DOHH2 (cell line): ENCODE measurements around the gene BTF3.
"Not testable (repeated sequence)": the region's sequence is repeated elsewhere in the genome, so short reads cannot be mapped to it uniquely, and the experiment has no call there.

Experiments
- H3F3A ChIP-seq: fragments of 200-600 bp; sonication (generic), shearing (Covaris generic); 2 replicates; pipeline ENCODE4 v1.6.0; 2016; ENCODE audit warnings: antibody characterized with exemption, mild to moderate bottlenecking; ENCODE audit not compliant: control insufficient read depth, insufficient read depth
- H3K27ac ChIP-seq: fragments of 200-600 bp; sonication (generic); 2 replicates; pipeline ENCODE4 v1.5.1; 2014; ENCODE audit warnings: low read depth, mild to moderate bottlenecking, low read length, moderate library complexity
- H3K27me3 ChIP-seq: fragments of 200-600 bp; sonication (generic); 2 replicates; pipeline ENCODE4 v1.6.1; 2014; ENCODE audit warnings: mild to moderate bottlenecking, low read length, mixed read lengths; ENCODE audit not compliant: control insufficient read depth
- H3K36me3 ChIP-seq: fragments of 200-600 bp; sonication (generic); 2 replicates; pipeline ENCODE4 v1.6.1; 2014; ENCODE audit warnings: mild to moderate bottlenecking, low read length, moderate library complexity, mixed read lengths; ENCODE audit not compliant: control insufficient read depth
- H3K4me1 ChIP-seq: fragments of 200-600 bp; sonication (generic); 2 replicates; pipeline ENCODE4 v1.6.1; 2014; ENCODE audit warnings: mild to moderate bottlenecking, low read length, mixed read lengths; ENCODE audit not compliant: control insufficient read depth
- H3K4me2 ChIP-seq: fragments of 200-600 bp; sonication (generic); 2 replicates; pipeline ENCODE4 v1.6.0; 2014; ENCODE audit warnings: mild to moderate bottlenecking, low read length, moderate library complexity
- H3K4me3 ChIP-seq: fragments of 200-600 bp; sonication (generic); 2 replicates; pipeline ENCODE4 v1.5.1; 2014; ENCODE audit warnings: mild to moderate bottlenecking, low read length, mixed read lengths
- H3K79me2 ChIP-seq: fragments of 200-600 bp; sonication (generic); 2 replicates; pipeline ENCODE4 v1.6.1; 2014; ENCODE audit warnings: mild to moderate bottlenecking, low read length, mixed read lengths; ENCODE audit not compliant: control insufficient read depth
- H3K9me2 ChIP-seq: fragments of 200-600 bp; sonication (generic); replicated peaks from 2 replicates; pipeline ENCODE4 v1.6.1; 2014; ENCODE audit warnings: mild to moderate bottlenecking, low read length, mixed read lengths; ENCODE audit not compliant: control insufficient read depth
- H3K9me3 ChIP-seq: fragments of 200-600 bp; sonication (generic); 2 replicates; pipeline ENCODE4 v1.6.1; 2014; ENCODE audit warnings: antibody characterized with exemption, low read length, mixed read lengths; ENCODE audit not compliant: control insufficient read depth, insufficient read depth
- H4K20me1 ChIP-seq: fragments of 200-600 bp; sonication (generic); 2 replicates; pipeline ENCODE4 v1.6.0; 2014; ENCODE audit warnings: low read depth, mild to moderate bottlenecking, antibody characterized with exemption, low read length, moderate library complexity; ENCODE audit not compliant: control insufficient read depth, insufficient read depth
- EZH2phosphoT487 ChIP-seq: fragments of 200-600 bp; sonication (generic); IDR thresholded peaks from 2 replicates; pipeline ENCODE4 v1.6.1; 2017; ENCODE audit warnings: borderline replicate concordance, mild to moderate bottlenecking, antibody characterized with exemption, low read length, moderate library complexity, mixed read lengths
- TF ChIP-seq, protein P1 (sequence below): fragments of 200-600 bp; sonication (generic); IDR thresholded peaks from one replicate; pipeline ENCODE4 v1.5.1; 2014; ENCODE audit warnings: antibody characterized with exemption, mild to moderate bottlenecking, low read depth, low read length; ENCODE audit not compliant: poor library complexity, severe bottlenecking

BTF3 gene

DNA sequence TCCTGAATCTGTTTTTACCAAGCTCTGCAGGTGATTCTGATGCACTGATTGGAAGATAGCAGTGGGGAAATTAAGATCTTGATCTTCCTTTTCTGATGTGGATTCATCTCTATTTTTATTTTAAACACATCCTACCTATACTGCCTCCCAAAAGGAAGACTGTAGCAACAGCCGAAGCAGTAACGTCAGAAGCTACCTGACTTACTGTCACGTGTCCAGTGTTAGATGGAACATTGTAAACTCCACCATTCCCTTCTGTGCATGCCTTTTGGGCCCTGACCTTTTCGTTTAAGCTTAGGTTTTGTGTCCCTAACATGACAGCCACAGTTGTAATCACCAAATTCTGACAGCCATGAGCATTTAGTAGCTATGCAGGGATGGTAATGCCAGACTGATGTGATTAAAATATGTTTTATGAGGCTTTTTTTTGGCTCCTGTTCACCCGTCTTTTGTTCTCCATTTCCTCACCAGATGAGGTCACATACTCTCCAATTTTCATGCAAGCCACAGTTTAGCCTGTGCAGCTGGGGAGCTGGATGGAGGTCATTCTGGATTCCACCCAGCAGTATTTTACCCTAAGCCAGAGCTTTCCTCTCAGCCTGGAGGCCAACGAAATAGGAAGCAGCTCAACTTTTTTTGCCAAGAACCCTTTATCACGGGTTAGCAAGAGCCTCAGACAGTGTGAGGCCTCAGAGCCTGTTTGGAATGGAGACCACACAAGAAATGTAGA, 34.1 kb upstream of the BTF3 start:
- Histone ChIP-seq H3K9me3 (no peaks in the 10 kb centered on the region; the same call in 1 of the 2 replicates), H3K4me2 (no peak overlapping the region), H3K4me3 (no peak overlapping the region), H4K20me1 (no peaks in the 10 kb centered on the region), H3K27me3 (peaks cover 17% of the 10 kb centered on the region), H3F3A (no peaks in the 10 kb centered on the region), H3K79me2 (no peaks in the 10 kb centered on the region), H3K36me3 (no peaks in the 10 kb centered on the region), H3K9me2 (no peaks in the 10 kb centered on the region), H3K27ac (no peak overlapping the region), H3K4me1 (no peaks in the 10 kb centered on the region)
- TF ChIP-seq EZH2phosphoT487, result no peak
- TF ChIP-seq, protein P1, sequence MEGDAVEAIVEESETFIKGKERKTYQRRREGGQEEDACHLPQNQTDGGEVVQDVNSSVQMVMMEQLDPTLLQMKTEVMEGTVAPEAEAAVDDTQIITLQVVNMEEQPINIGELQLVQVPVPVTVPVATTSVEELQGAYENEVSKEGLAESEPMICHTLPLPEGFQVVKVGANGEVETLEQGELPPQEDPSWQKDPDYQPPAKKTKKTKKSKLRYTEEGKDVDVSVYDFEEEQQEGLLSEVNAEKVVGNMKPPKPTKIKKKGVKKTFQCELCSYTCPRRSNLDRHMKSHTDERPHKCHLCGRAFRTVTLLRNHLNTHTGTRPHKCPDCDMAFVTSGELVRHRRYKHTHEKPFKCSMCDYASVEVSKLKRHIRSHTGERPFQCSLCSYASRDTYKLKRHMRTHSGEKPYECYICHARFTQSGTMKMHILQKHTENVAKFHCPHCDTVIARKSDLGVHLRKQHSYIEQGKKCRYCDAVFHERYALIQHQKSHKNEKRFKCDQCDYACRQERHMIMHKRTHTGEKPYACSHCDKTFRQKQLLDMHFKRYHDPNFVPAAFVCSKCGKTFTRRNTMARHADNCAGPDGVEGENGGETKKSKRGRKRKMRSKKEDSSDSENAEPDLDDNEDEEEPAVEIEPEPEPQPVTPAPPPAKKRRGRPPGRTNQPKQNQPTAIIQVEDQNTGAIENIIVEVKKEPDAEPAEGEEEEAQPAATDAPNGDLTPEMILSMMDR, result no peak

DNA sequence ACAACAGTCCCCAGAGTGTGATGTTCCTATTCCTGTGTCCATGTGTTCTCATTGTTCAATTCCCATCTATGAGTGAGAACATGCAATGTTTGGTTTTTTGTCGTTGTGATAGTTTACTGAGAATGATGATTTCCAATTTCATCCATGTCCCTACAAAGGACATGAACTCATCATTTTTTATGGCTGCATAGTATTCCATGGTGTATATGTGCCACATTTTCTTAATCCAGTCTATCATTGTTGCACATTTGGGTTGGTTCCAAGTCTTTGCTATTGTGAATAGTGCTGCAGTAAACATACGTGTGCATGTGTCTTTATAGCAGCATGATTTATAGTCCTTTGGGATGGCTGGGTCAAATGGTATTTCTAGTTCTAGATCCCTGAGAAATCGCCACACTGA, 29.6 kb upstream of the BTF3 start:
- not testable (repeated sequence) for H3K9me2 ChIP-seq, H3K36me3 ChIP-seq, H4K20me1 ChIP-seq

DNA sequence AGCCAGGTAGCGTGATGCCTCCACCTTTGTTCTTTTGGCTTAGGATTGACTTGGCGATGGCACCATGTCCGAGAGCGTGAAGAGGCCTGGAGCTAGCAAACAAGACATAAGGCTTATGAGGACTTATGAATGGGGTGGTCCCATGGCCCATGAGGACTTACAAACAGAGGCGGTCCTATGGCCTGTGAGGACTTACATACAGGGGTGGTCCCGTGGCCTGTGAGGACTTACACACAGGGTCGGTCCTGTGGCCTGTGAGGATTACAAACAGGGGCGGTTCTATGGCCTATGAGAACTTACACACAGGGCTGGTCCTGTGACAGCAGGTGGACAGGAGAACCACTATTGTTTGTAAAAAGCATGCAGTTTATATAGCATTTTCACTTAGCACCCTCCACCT, 28.4 kb upstream of the BTF3 start:
- Histone ChIP-seq H3K9me3 (no peaks in the 10 kb centered on the region; the same call in 1 of the 2 replicates), H3K27me3 (no peaks in the 10 kb centered on the region), H4K20me1 (no peaks in the 10 kb centered on the region), H3K4me1 (no peaks in the 10 kb centered on the region), H3K36me3 (no peaks in the 10 kb centered on the region), H3K27ac (no peak overlapping the region), H3K4me2 (no peak overlapping the region), H3F3A (no peaks in the 10 kb centered on the region), H3K9me2 (no peaks in the 10 kb centered on the region), H3K79me2 (no peaks in the 10 kb centered on the region), H3K4me3 (no peak overlapping the region)
- TF ChIP-seq, protein P1, result no peak
- TF ChIP-seq EZH2phosphoT487, result no peak

More for the DNA sequence above, 29.6 kb upstream of the BTF3 start:
- not testable (repeated sequence) for H3K4me2 ChIP-seq, H3K79me2 ChIP-seq, H3K4me3 ChIP-seq, H3K4me1 ChIP-seq, H3K27ac ChIP-seq, H3K9me3 ChIP-seq, H3F3A ChIP-seq
- peaks cover 11% of the 10 kb centered on the region for H3K27me3 ChIP-seq

DNA sequence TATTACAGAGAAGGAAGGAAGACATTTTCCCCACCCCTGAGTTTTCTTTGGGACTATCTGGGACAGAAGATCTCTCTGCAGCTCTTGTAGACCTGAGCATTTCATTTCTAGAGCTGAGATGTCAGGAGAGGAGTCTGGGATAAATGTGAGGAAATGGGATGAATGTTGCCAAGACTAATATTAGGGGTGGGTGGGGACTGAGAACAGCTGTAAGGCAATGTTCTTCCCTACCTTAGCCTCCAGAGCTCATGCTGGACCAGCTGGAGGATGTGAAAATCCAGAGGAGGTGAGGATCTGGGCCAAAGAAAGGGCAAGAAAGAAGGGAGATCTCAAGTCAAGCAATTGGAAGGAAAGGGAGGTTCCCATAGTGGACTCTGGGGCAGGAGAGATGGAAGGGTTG, 26.6 kb upstream of the BTF3 start:
- Histone ChIP-seq H3K9me2 (no peaks in the 10 kb centered on the region), H3F3A (no peaks in the 10 kb centered on the region), H3K9me3 (no peaks in the 10 kb centered on the region), H3K27ac (no peak overlapping the region), H3K4me1 (no peaks in the 10 kb centered on the region), H3K79me2 (no peaks in the 10 kb centered on the region), H3K4me2 (no peak overlapping the region), H3K4me3 (no peak overlapping the region), H3K36me3 (no peaks in the 10 kb centered on the region), H3K27me3 (peaks cover 2% of the 10 kb centered on the region; the same call in 1 of the 2 replicates), H4K20me1 (no peaks in the 10 kb centered on the region)
- TF ChIP-seq, protein P1, result no peak
- TF ChIP-seq EZH2phosphoT487, result no peak
